ENCODE results near the gene TSPAN6.

GRCh38 chrX:100647739-100648138 lies 11.1 kb upstream of the TSPAN6 start:
- no peak for TF ChIP-seq CTCF (IDR thresholded peaks at IDR 0.05)
- TF ChIP-seq POLR2A (IDR thresholded peaks at IDR 0.05) = no peak
- no peak for TF ChIP-seq EP300 (IDR thresholded peaks at IDR 0.05)
- TF ChIP-seq POLR2AphosphoS5 (IDR thresholded peaks at IDR 0.05) = no peak

Data from sigmoid colon (tissue), 4 donors.